Esophagus squamous epithelium (tissue), 4 donors: ENCODE measurements around the gene TOGARAM2.

ENCODE experiments used
- POLR2A ChIP-seq, 4 donors: fragments of 450-650 bp; IDR thresholded peaks; one replicate each; pipeline ENCODE4 v1.6.1; 2017; ENCODE audit warnings: antibody characterized with exemption in 4 of 4, mild to moderate bottlenecking in 4 of 4, moderate library complexity in 3 of 4
- TF ChIP-seq, protein P1 (sequence below), 6 experiments: fragments of 450-650 bp in 4 of 6; fragments of 200-600 bp in 2 of 6; sonication (generic) in 2 of 6; IDR thresholded peaks; one replicate each; pipeline ENCODE4 v1.5.1; 2016 to 2019; ENCODE audit warnings: antibody characterized with exemption in 6 of 6, mild to moderate bottlenecking in 4 of 6, moderate library complexity in 4 of 6

DNA sequence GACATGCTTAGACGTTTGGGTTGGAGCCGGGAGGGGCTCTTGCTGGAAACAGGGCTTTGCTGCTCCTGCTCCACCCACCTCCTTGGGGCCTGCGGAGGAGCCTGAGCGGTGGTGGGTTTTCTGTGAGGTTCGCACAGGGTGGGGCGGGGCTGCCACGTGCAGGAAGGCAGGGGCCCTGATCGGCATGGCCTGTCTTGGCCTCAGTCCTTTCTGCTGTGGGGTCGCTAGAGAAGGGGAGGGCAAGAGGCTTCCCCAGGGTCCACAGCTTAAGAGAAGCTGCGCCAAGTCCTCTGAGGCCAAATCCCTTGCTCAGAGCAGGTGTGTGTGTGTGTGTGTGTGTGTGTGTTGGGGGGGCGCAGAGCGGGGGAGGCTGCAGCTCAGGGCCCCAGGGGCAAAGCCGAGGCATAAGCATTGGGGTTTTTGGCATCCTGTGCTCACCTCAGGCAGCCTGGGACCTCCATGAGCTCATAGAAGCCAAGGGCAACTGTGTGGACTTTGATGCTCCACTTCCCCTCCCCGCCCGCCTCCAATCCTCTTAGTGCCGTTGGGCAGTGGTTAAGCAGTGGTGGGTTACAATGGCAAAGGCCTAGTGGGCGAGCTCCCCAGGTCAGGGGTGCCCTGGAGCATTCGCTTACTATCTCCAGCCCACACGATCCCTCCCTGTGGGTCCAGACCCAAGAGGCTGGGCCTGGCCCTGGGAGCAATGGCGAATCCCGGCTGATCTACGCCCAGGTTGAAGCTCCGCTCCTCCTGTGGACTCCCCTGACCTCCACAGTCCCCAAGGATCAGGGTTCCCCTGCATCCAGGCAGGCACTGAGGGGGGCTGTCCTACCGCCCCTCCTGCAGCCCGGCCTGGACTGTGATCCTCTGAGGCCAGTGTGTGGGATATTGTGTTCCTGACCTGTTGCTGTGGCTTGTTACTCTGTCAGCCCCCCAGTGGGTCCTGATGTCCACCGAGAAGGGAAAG lies 28.9 kb downstream of the TOGARAM2 start:
- TF ChIP-seq, protein P1, sequence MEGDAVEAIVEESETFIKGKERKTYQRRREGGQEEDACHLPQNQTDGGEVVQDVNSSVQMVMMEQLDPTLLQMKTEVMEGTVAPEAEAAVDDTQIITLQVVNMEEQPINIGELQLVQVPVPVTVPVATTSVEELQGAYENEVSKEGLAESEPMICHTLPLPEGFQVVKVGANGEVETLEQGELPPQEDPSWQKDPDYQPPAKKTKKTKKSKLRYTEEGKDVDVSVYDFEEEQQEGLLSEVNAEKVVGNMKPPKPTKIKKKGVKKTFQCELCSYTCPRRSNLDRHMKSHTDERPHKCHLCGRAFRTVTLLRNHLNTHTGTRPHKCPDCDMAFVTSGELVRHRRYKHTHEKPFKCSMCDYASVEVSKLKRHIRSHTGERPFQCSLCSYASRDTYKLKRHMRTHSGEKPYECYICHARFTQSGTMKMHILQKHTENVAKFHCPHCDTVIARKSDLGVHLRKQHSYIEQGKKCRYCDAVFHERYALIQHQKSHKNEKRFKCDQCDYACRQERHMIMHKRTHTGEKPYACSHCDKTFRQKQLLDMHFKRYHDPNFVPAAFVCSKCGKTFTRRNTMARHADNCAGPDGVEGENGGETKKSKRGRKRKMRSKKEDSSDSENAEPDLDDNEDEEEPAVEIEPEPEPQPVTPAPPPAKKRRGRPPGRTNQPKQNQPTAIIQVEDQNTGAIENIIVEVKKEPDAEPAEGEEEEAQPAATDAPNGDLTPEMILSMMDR (IDR thresholded peaks at IDR 0.05) = no peak
- TF ChIP-seq POLR2A (IDR thresholded peaks at IDR 0.05) = no peak
